Brain pericyte (primary cell): ENCODE measurements around the gene GPR82.
"Not testable (repeated sequence)": the region's sequence is repeated elsewhere in the genome, so short reads cannot be mapped to it uniquely, and the experiment has no call there.

Source experiments
- DNase-seq: peaks from one replicate; pipeline ENCODE4 v3.0.0-alpha.2; 2012; ENCODE audit warnings: low read depth, low spot score

GPR82 gene, protein sequence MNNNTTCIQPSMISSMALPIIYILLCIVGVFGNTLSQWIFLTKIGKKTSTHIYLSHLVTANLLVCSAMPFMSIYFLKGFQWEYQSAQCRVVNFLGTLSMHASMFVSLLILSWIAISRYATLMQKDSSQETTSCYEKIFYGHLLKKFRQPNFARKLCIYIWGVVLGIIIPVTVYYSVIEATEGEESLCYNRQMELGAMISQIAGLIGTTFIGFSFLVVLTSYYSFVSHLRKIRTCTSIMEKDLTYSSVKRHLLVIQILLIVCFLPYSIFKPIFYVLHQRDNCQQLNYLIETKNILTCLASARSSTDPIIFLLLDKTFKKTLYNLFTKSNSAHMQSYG

DNA sequence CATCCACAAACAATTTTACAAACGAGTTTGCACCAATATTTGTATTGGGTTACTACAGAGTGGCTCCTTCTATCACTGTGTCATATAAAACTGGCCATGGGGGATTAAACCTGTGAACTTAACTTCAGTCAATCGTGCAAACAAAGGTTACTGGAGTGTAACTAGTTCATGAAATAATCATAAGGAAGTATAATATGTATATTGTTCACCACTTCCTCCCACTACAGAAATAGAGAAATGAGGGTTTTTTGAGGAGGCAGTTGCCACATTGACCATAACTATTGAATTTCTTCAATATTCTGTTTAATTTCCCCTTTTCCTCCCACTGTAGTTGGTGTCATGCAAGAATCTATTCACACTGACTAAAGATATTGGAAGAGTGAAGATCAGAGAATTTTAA, at the start of gene GPR82:
Gene GPR82 (plus strand): TSS at position 356 of the 400 bp plus-strand sequence. CDS start 2,846 bp downstream, outside the sequence.
- DNase-seq: no peak

DNA sequence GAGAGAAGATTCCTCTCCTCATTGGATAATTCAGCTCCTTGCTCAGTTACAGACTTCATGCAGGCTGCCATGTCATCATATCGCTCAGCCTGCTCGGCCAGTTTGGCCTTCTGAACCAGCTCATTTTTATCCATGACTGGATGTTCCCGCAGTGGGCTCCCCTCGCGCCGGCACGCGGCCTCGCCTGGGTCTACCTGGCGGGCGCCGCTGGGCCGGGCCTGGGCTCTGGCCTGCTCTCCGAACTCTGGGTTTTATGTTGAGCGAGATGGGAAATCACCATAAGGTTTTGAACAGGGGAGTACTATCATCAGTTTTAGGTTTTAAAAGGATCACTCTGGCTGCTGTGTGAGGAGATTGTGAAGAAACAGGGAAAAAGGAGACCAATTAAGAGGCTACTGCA, 47.6 kb upstream of the GPR82 start:
- not testable (repeated sequence) for DNase-seq

DNA sequence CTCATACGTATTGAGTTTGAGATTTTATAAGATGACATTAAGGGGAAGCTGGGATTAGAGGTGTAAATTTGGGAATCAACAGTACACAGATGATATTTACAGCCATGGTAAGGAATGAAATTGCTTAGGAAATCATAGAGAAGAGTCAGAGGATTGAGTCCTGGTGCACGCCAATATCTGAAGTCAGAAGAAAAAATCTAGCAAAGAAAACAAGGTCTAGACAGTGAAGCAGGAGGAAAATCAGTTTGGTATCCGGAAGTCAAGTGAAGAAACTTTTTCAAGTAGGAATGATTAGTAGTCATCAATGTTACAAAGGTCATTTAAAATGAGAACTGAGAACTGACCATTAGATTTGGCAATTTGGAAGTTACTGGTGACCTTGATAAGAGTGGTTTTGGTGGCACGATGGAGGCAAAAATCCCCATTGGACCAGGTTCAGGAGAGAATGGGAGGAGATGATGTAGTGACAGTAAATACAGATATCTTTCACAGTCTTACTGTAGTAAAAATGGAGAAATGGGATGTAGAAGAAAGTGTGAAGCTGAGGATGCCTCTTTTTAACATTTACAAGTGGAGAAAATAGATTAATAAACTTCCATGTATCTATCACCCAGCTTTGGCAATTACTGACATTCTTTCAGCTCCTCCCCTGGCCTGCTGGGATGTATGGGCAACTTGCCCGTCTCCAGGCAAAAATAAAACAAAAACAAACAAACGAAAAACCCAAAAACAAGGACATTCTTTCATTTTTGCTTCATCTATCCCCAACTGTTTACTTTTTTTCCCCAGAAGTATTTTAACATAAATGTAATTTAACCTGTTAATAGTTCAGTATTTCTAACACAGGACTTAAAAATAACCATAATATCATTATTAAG, 46.6 kb upstream of the GPR82 start:
- no peak for DNase-seq

DNA sequence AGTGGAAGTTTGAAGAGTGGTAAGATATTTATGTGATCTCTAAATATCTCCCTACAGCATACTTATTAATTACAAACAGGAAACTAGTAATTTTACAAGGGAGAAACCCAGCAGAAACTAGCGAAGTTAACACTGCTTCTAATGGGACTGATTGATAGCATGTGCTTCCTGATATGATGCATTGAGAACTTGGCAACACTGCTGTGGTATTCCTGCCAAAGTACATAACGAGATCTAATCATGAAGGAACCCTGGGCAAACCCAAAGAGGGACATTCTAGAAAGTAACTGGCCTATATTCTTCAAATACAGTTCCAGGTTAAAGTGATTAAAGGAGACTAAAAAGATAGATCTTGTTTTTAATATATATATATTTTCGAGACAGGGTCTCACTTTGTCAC, 39.8 kb upstream of the GPR82 start:
- DNase-seq: no peak

DNA sequence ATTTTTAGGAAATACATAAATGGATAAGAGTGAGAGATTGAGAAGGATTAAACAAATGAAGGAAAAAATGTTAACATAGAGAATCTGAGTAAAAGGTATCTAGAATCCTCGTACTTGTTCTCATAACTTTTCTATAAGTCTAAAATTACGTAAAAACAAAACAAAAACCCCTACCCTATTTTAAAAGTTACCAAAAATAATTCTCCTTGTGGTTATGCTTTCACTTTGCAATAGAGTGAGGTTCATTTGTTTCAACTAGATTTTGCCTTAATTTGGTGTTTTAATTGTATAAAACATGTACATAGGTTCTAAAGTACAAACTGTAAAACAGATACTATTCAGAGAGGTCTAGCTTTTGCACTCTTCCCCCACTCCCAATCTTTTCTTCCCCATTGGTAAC, 39.0 kb upstream of the GPR82 start:
- DNase-seq: no peak

DNA sequence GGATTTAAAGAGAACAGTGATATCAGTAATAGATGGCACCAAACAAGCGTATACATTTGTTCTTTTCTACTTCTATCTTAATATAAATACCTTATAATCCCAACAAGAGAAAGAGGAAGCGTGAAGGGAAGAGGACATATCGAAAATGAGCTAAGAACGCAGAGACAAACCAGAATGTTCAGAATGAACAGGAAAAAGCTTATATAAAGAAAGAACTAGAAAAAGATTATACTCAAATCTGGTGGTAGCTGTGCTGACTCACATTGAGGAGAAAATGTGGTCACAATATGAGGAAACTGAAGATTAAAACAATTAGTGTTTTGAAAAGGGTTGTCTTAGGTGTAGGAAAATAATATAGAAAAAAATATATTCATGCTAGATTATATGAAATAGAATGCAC, 37.2 kb upstream of the GPR82 start:
- no peak for DNase-seq

DNA sequence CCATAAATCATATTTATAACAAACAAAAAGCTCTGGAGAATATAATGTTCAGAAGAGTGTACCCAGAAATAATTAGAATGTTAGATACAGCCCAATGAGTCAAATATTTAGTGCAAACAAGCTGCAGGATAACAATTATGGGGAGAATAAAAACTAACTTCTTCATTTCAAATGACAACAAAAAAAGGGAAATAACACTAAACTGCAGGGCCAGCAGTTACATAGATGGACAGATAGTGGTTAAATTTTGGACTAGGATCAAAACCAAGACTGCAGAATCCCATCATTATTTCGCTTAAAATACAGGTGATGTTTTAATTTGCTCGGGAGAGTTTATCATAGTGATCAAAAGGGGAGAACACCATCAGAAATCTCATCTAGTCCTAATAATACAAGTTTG, 35.8 kb upstream of the GPR82 start:
- no peak for DNase-seq

DNA sequence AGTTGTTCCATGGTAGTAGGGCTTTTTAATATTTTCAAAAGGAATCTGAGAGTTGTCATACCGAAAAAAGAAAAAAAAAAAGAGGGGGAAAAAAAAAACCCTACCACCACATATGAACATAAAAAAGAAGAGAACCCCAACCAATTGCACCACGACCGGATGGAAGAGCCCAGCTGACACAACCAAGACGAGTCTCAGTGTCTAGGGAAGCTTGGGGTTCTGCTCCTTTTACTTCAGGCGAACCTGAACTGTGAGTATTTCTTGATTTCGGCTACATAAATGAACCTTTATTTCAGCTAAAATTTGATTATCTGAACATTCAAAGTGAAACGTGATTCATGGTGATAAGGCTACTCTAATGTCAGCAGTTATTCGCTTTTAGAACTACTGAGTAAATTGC, 35.1 kb upstream of the GPR82 start, which contains the start of gene GPR34:
Gene GPR34 (plus strand): TSS at position 139 of the 400 bp plus-strand sequence. CDS start 6,661 bp downstream, outside the sequence.
- no peak for DNase-seq

DNA sequence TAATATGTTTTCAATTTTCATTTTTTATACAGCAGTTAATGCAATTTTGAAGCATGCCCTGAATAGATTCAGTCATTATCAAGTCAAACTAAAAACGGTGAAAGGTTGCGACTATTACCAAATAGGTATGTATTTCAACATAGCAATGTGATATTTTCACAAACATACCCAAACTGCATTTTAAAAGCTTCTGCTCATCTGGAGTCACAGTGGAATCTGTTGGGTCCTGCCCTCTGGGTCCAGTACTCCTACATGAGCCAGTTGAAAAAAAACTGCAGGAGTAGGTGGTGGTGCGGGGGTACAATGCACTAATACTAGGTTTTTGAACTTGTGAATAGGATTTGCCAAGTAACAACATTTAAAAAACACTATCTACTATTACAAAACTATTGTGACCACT, 34.3 kb upstream of the GPR82 start:
- DNase-seq: no peak

DNA sequence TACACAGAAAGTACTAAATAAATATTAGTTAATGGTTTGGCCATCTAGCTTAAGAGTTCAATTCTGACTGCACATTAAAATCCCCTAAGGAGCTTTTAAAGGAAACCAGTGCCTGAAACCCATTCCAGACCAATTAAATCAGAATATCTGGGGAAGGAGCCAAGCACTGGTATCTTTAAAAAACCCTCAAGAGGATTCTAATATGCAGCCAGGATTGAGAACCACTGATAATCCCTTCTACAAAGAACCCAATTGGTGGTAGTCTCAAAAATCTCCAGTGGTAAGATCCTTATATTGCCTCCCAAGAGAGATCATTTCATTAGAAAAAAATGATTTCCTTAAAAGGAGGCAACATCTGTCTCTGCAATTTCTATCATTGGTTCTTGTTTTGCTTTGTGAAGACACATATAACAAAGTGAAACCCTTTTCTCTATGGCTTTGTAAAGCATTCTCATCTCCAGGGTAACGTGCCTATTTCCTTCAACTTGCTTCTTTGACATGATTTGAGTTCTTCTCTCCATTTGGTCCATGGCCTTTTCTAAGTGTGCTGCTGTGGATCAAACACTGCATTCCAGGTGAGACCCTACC, 31.7 kb upstream of the GPR82 start:
- no peak for DNase-seq

DNA sequence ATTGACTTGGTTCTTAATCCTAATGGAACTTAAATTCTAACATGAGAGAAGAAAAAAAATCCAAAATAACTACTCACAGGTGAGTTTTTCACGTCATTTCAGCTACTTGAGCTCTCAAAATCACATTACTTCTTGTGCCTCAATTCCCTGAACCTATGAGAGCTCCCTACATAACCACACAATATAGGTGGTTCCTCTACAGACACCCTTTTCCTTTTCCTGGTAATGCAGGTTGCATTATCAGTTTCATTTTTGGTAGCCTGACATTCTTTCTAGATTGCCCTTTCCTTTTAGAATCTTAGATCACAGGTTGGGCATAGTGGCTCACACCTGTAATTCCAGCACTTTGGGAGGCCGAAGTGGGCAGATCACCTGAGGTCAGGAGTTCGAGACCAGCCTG, 31.0 kb upstream of the GPR82 start:
- no peak for DNase-seq

DNA sequence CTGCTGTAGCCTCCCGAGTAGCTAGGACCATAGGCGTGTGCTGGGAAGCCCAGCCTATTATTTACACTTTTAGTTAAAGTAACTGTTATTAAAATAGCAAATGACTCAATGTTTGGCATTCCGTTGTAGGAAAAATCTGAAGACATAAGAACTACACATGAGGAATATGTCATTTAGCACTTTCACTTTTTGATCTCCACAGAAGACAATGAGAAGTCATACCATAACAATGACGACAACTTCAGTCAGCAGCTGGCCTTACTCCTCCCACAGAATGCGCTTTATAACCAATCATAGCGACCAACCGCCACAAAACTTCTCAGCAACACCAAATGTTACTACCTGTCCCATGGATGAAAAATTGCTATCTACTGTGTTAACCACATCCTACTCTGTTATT, 28.6 kb upstream of the GPR82 start:
- no peak for DNase-seq

DNA sequence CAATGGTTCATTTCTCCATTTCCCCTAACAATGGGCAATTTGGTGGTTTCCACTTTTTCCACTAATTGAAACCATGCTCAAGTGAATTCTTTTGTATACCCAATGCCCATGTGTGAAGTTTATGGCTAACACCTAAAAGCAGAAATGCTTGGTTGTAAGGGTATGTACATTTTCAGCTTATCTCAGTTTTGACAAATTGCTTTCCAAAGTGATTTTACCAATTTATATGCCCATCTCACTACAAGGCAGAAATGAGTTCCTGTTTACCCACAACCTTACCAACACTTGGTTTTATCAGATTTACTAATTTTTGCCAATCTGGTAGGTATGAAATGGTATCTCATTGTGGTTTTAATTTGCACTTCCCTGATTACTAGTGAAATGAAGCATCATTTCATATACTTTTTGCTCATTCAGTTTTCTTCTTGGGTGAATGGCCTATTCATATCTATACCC, 20.4 kb upstream of the GPR82 start:
- no peak for DNase-seq

DNA sequence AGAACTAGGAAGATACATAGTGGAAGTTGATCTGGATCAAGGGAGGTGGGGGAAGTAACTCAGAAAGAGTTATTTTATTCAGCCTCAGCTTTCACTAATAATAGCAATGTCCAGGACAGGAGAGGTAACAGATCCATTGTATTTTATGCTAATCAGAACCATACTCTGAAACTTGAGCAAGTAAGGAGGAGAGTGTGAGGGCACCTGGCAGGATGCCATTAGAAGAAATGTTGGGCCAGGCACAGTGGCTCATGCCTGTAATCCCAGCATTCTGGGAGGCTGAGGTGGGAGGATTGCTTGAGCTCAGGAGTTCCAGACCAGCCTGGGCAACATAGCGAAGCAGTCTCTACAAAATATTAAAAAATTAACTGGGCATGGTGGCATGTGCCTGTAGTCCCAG, 18.9 kb upstream of the GPR82 start:
- DNase-seq: no peak

DNA sequence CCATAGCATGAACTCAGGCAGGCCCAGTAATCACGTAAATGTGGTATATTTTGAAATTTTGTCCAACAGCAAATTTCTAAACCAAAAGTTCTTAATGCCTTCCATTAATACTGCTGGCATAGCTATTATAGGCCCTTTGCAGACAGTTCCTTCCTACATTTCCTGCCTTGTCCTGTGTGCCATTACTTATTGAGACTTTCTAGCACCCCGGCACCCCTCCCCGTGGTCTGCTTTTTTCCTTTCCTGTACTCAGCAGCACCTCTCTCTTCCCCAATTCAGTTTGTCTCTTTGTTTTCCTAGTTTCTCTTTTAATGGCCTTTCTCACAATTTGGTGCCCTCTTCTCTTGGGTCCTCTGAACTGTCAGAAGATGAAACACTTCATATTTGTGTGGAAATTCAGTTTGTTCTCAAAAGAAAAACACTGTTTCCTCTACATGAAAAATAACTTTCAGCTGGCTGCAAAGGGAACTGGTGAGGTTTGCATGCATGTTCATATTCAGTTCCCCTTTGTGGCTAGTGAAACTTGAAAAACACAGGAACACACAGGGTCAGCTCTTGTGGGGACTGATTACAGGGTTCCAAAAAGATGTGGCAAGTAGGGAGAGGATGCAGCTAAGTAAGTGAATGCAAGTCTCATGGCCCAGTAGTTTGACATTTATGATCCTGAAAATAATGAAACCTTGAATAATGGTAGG, 18.2 kb upstream of the GPR82 start:
- DNase-seq: no peak

DNA sequence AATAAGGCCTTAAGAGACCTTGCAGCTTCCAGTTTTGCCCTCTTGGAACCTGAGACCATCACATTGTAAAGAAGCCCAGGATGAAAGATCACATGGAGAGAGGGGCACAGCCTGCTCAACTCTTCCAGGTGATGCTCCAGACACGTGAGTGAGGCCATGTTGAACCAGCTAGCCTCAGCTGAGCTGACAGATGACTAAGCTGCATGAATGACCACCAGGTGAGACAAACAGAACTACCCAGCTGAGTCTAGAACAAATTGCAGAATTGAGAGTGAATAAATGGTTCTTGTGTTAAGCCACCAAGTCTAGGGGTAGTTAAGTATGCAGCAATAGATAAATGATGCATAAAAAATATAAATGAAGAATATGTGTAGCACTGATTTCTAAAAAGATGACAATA, 16.8 kb upstream of the GPR82 start:
- no peak for DNase-seq

DNA sequence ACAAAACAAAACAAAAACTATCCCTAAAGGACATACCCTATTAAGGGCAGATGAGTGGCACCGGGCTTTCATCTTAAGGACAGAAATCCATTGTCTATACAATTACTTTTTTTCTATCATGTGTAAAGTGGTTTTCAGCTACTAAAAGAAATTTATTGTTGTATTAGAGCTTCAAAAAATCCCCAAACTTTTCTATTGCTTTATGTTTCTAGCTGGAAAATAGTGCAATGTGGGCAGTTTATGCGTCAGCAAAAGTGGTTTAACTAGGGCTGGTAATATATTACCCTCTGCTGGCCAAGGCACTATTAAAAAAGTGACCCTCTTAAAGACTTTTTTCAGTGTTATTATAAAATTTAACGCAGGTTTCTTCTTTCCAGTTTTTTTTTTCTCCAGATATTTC, 15.5 kb upstream of the GPR82 start:
- DNase-seq: no peak

DNA sequence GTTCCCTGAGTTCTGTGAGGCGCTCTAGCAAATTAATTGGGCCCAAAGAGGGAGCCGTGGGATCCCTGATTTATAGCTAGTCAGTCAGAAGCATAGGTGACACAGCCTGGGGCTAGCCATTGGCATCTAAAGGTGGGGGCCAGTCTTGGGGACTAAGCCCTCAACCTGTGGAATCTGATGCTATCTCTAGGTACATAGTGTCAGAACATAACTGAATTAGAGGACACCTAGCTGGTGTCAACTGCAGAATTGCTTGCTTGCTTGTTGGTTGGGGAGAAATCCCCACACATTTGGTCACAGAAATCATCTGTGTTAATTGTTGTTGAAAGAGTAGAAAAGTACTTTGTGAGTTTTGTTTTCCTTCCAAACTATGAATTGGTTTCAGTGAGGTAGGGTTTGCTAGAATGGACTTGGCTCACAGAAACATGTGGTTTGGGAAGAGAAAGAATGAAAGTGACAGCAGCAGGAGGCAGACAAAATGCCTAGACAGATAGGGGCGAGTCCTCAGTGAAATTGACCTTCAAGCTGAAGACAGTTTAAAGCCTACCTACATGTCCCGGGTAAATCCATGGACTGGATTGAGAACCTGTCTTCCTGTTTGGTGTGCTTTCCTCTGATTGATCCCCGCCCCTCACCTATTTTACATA, 12.8 kb upstream of the GPR82 start:
- DNase-seq: no peak

DNA sequence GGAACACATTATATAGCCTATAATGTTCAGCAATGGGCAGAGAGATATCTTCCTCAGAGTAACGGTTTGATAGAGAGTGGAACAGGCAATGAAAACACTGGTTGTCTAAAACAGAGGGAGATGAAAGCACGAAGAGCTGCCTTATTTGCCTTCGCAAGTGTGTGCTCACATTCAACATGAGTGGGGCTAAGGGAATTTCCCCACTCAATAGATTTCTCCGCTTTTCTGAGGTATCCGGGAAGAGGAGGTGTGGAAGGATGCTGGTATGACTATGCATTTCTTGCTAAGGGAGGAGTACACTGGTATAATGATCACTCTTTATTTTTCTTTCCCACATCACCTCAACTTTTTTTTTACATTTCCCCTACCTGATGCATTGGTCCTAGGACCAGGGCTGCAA, 7.8 kb upstream of the GPR82 start:
- DNase-seq: no peak

DNA sequence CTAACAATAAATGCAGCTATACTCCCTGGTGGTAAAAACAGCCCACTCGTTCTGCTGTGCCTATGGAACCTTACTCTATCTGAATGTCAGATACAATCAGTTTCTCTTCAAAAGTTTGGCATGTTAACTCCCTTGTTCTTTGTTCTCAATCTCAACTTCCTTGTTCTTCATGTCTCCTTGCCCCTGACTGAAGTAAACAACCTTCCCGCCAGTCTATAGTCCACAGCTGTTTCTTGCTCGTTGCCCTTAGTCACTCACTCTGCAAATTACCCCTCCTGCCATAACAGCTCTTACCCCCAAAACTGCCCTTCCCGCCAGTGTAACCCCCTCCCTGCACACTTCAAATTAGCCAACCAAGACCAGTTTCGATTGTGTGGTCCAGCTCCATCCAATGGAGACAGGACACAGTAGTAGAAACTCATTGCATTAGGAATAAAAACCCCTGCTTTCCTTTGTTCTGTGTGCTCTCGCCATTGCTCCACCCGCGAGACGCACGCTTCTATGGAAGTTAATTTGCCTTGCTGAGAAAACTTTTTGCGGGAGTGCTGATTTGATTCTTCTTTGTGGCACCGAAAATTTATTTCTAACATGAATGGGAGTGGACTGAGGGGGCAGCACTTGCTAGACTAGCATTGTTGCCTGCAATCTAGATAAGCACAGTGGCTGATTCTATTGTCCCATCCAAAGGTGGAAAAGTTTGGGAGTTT, 7.1 kb upstream of the GPR82 start:
- DNase-seq: no peak
